Vagina (tissue), 2 donors: ENCODE results near the gene SMARCD3.

ENCODE experiments used
- CTCF ChIP-seq, 3 experiments: fragments of 450-650 bp in 2 of 3; fragments of 200-600 bp in 1 of 3; sonication (generic) in 1 of 3; IDR thresholded peaks; one replicate each; pipeline ENCODE4 v1.5.1; 2017 to 2019; ENCODE audit warnings: antibody characterized with exemption in 3 of 3, mild to moderate bottlenecking in 2 of 3, moderate library complexity in 2 of 3
- POLR2AphosphoS5 ChIP-seq, 2 donors: sonication (generic); formaldehyde crosslinking; IDR thresholded peaks; one replicate each; pipeline ENCODE4 v1.9.0; 2017; ENCODE audit warnings: antibody characterized with exemption in 2 of 2, mild to moderate bottlenecking in 2 of 2, low read depth in 1 of 2; ENCODE audit not compliant: insufficient read depth in 1 of 2

DNA sequence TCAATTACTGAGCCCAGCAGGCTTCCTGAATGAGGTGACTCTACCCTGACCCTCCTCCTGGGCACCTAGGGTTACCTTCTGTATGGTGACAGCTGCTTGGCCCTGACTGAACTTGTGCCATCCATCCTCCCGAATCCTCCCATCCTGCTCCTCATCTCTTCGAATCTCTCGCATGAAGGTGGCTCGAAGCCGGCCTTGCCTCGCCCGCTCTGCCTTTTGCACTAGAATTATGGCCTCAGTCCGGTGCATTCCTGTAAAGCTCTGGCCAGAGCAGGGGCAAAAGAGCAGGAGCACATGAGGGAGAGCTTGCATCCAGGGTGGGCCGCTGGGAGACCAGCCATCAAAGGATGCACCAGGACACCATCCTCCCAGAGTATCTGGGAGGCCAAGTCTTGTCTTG is 45.7 kb downstream of the SMARCD3 start:
- no peak for TF ChIP-seq POLR2AphosphoS5 (IDR thresholded peaks at IDR 0.05; ENCODE audit: insufficient read depth in 1 of 2, low read depth in 1 of 2)
- no peak for TF ChIP-seq CTCF (IDR thresholded peaks at IDR 0.05)
